HepG2 (cell line): Measurements from ENCODE around the gene PPCDC. TPM values are rescaled to one million over a fixed set of nuclear protein-coding genes. Genes with fewer than 3 reads are reported as not detected.
A peak's percentile ranks its signal among the peaks of the same experiment; 100 is the strongest.

Experiments
- ARNTL ChIP-seq: sonication (generic); formaldehyde crosslinking; IDR thresholded peaks from 2 replicates; pipeline ENCODE4 v1.4.0; 2020; ENCODE audit warnings: mild to moderate bottlenecking, missing genetic modification reagents
- CHD4 ChIP-seq: fragments of 200-600 bp; sonication (generic); IDR thresholded peaks from 2 replicates; pipeline ENCODE4 v1.7.0; 2017; ENCODE audit warnings: mild to moderate bottlenecking, low read length, borderline replicate concordance
- E2F5 ChIP-seq: sonication (generic); formaldehyde crosslinking; conservative IDR thresholded peaks from 2 replicates; pipeline ENCODE4 v1.4.0; 2020; ENCODE audit warnings: missing genetic modification reagents
- GPN1 ChIP-seq: sonication (generic); formaldehyde crosslinking; IDR thresholded peaks from 2 replicates; pipeline ENCODE4 v1.5.1; 2020; ENCODE audit warnings: missing genetic modification reagents, borderline replicate concordance
- KAT8 ChIP-seq: IDR thresholded peaks from 2 replicates; pipeline ENCODE4 v1.6.1; 2016; ENCODE audit warnings: missing genetic modification reagents, missing compliant biosample characterization
- KMT2A ChIP-seq: sonication (generic); formaldehyde crosslinking; IDR thresholded peaks from 2 replicates; pipeline ENCODE4 v1.4.0; 2020; ENCODE audit warnings: missing genetic modification reagents
- MXI1 ChIP-seq: IDR thresholded peaks from 3 replicates; pipeline ENCODE4 v1.6.1; 2012; ENCODE audit warnings: low read depth, low read length, inconsistent platforms, borderline replicate concordance
- NFYB ChIP-seq: sonication (generic); formaldehyde crosslinking; IDR thresholded peaks from 2 replicates; pipeline ENCODE4 v1.4.0; 2020; ENCODE audit warnings: missing genetic modification reagents
- NONO ChIP-seq, 2 experiments: fragments of 450-650 bp in 1 of 2; sonication (generic) in 1 of 2; formaldehyde crosslinking in 1 of 2; IDR thresholded peaks in 1 of 2; conservative IDR thresholded peaks in 1 of 2; 2 replicates each; pipeline versions ENCODE4 v1.6.1 to v1.8.0; 2017 to 2022; ENCODE audit warnings: mild to moderate bottlenecking in 1 of 2, missing genetic modification reagents in 1 of 2, moderate library complexity in 1 of 2
- POGZ ChIP-seq: sonication (generic); formaldehyde crosslinking; IDR thresholded peaks from 2 replicates; pipeline ENCODE4 v1.4.0; 2020; ENCODE audit warnings: mild to moderate bottlenecking, missing genetic modification reagents
- PREB ChIP-seq: sonication (generic); formaldehyde crosslinking; IDR thresholded peaks from 2 replicates; pipeline ENCODE4 v1.4.0; 2020; ENCODE audit warnings: missing genetic modification reagents
- RBAK ChIP-seq: sonication (generic); formaldehyde crosslinking; IDR thresholded peaks from 2 replicates; pipeline ENCODE4 v1.5.1; 2020; ENCODE audit warnings: mild to moderate bottlenecking, missing genetic modification reagents
- ZBTB2 ChIP-seq: sonication (generic); formaldehyde crosslinking; IDR thresholded peaks from 2 replicates; pipeline ENCODE4 v1.8.0; 2022; ENCODE audit warnings: low read depth, missing genetic modification reagents
- ZBTB20 ChIP-seq: sonication (generic); formaldehyde crosslinking; IDR thresholded peaks from 2 replicates; pipeline ENCODE4 v1.8.1; 2023; ENCODE audit warnings: missing genetic modification reagents, low read depth, mild to moderate bottlenecking, borderline replicate concordance
- ZBTB49 ChIP-seq: sonication (generic); formaldehyde crosslinking; IDR thresholded peaks from 2 replicates; pipeline ENCODE4 v1.4.0; 2020; ENCODE audit warnings: missing genetic modification reagents, borderline replicate concordance
- ZNF12 ChIP-seq: sonication (generic); formaldehyde crosslinking; IDR thresholded peaks from 2 replicates; pipeline ENCODE4 v1.5.0; 2020; ENCODE audit warnings: missing genetic modification reagents
- ZNF639 ChIP-seq: conservative IDR thresholded peaks from 2 replicates; pipeline ENCODE4 v1.6.1; 2018; ENCODE audit warnings: missing genetic modification reagents
- ZNF691 ChIP-seq: sonication (generic); formaldehyde crosslinking; IDR thresholded peaks from 2 replicates; pipeline ENCODE4 v1.4.0; 2020; ENCODE audit warnings: missing genetic modification reagents, low read depth, mild to moderate bottlenecking, borderline replicate concordance
- ZNF709 ChIP-seq: sonication (generic); formaldehyde crosslinking; IDR thresholded peaks from 2 replicates; pipeline ENCODE4 v1.5.0; 2020; ENCODE audit warnings: mild to moderate bottlenecking, missing genetic modification reagents
- ZNF782 ChIP-seq: sonication (generic); formaldehyde crosslinking; IDR thresholded peaks from 2 replicates; pipeline ENCODE4 v1.4.0; 2020; ENCODE audit warnings: missing genetic modification reagents, mild to moderate bottlenecking, borderline replicate concordance
- polyA plus RNA-seq, 8 experiments: library from polyadenylated mRNA; depleted of rRNA in 3 of 8; stranded (reverse) in 7 of 8; unstranded in 1 of 8; fragments of >200 nt; fragmentation: Illumina TruSeq in 4 of 8; extraction: Trizol in 4 of 8; gene quantifications; 2 replicates each; pipeline versions ENCODE4 v1.2.1 to v1.2.3, GENCODE V29; 2011 to 2016; ENCODE audit warnings: low read depth in 4 of 8, missing spikeins in 1 of 8, mixed read lengths in 1 of 8; ENCODE audit not compliant: insufficient read depth in 1 of 8
- total RNA-seq, 5 experiments: library from RNA; depleted of rRNA; stranded (reverse); fragments of >200 nt; fragmentation: Illumina TruSeq; extraction: Trizol; gene quantifications; 2 replicates each; pipeline ENCODE4 v1.2.3, GENCODE V29; 2016; ENCODE audit warnings: low read depth in 1 of 5

Gene PPCDC
- total and polyA plus RNA-seq, 2 of the 13 experiments (the other 11 are each of a cell fraction or from before 2014, with no cell fraction given), result 12.3 to 12.8 TPM

GRCh38 chr15:74995182-74995778, 28.1 kb upstream of the PPCDC start, which contains the start of gene SCAMP5 (continued):
- TF ChIP-seq ZNF782 (CRISPR knock-in tag), result 0 out of 2 replicates have a peak, but pooled peaks have one; percentile 18
- peak; percentile 70; the same call in 1 of the 2 replicates for TF ChIP-seq ZNF12 (CRISPR knock-in tag)
- peak; percentile 73; the same call in 1 of the 2 replicates for TF ChIP-seq ZBTB49 (CRISPR knock-in tag)
- peak; percentile 74 for TF ChIP-seq ZBTB2 (CRISPR knock-in tag)
- TF ChIP-seq NFYB (CRISPR knock-in tag), result 0 out of 2 replicates have a peak, but pooled peaks have one; percentile 27
- peak; percentile 76 for TF ChIP-seq KAT8 (CRISPR knock-in tag)
- TF ChIP-seq ZNF639 (CRISPR knock-in tag), result peak; percentile 79
- TF ChIP-seq RBAK (CRISPR knock-in tag), result 0 out of 2 replicates have a peak, but pooled peaks have one; percentile 57
- no peak for TF ChIP-seq NONO (IDR thresholded peaks at IDR 0.05)
- peak; percentile 52; the same call in 1 of the 2 replicates for TF ChIP-seq NONO (CRISPR knock-in tag; conservative IDR thresholded peaks at IDR 0.05)
- TF ChIP-seq POGZ (CRISPR knock-in tag), result peak; percentile 65; the same call in 1 of the 2 replicates
- 0 out of 2 replicates have a peak, but pooled peaks have one; percentile 45 for TF ChIP-seq PREB (CRISPR knock-in tag)
- peak; percentile 76; the same call in 1 of the 2 replicates for TF ChIP-seq E2F5 (CRISPR knock-in tag)
- TF ChIP-seq ARNTL, result peak; percentile 44; the same call in 1 of the 2 replicates
- TF ChIP-seq ZBTB20 (CRISPR knock-in tag), result peak; percentile 86; the same call in 1 of the 2 replicates
- TF ChIP-seq GPN1 (CRISPR knock-in tag), result 0 out of 2 replicates have a peak, but pooled peaks have one; percentile 51
- no peak for TF ChIP-seq CHD4
- peak; percentile 95 for TF ChIP-seq MXI1
- peak; percentile 66; the same call in 1 of the 2 replicates for TF ChIP-seq ZNF691
- peak; percentile 49; the same call in 1 of the 2 replicates for TF ChIP-seq KMT2A
- TF ChIP-seq ZNF709 (CRISPR knock-in tag), result peak; percentile 68; the same call in 1 of the 2 replicates
